ENCODE data around the gene FCHSD2. TPM values are rescaled to one million over a fixed set of nuclear protein-coding genes. Genes with fewer than 3 reads are reported as not detected.

FCHSD2 gene
- polyA plus RNA-seq, 3 donors = 14.5 to 43.5 (median 16.6) TPM

- no peak overlapping the region for H3K4me3 Mint-ChIP-seq
- no peaks in the 10 kb centered on the region for H3K27me3 Mint-ChIP-seq (ENCODE audit: low read depth in 3 of 3)
- H3K27ac ChIP-seq (ENCODE audit: low read depth in 1 of 2, low read length in 2 of 2) = no peak overlapping the region
- peaks cover 11% of the 10 kb centered on the region for H3K4me1 Mint-ChIP-seq
- DNase-seq = no peak
- intact Hi-C loops (cut with micrococcal nuclease) = loop anchor here (5.0 kb wide), 2 partner anchors 256 to 321 kb away; no protein-coding TSS in a partner anchor
- H3K36me3 Mint-ChIP-seq = peaks cover 33 to 42% of the 10 kb centered on the region in 2 donors
- no peaks in the 10 kb centered on the region for H4K20me1 ChIP-seq (ENCODE audit: insufficient read depth, low read length)
- no peaks in the 10 kb centered on the region for H3K9me3 Mint-ChIP-seq
- peaks cover 7 to 13% of the 10 kb centered on the region in 2 donors for H3K4me1 ChIP-seq (ENCODE audit: control insufficient read depth in 1 of 2, insufficient read depth in 2 of 2, low read length in 2 of 2)
- H3K27ac Mint-ChIP-seq = no peak overlapping the region
- no peak overlapping the region for H2AFZ ChIP-seq (ENCODE audit: insufficient read depth, low read depth, low read length, poor library complexity, severe bottlenecking)
- H3K9ac ChIP-seq (ENCODE audit: insufficient read depth, low read length, poor library complexity, severe bottlenecking) = no peak overlapping the region
- H3K4me2 ChIP-seq (replicated peaks; ENCODE audit: extremely low read depth, low read length, poor library complexity, severe bottlenecking) = no peak overlapping the region
- H3K4me3 ChIP-seq (replicated peaks in 1 of 3; ENCODE audit: low read depth in 2 of 3, low read length in 3 of 3) = no peak overlapping the region
- 21% methylated on average over 2 of the region's 5 CpGs for WGBS (ENCODE audit: insufficient coverage)
- TF ChIP-seq CTCF (IDR thresholded peaks at IDR 0.05) = no peak
- H3K36me3 ChIP-seq (replicated peaks in 1 of 2; ENCODE audit: control insufficient read depth in 1 of 2, insufficient read depth in 2 of 2, low read length in 2 of 2) = peaks cover 10 to 50% of the 10 kb centered on the region in 2 donors
- H3K9me3 ChIP-seq (replicated peaks in 1 of 2; ENCODE audit: control insufficient read depth in 1 of 2, insufficient read depth in 1 of 2, low read length in 2 of 2) = peaks cover 0 to under 1% of the 10 kb centered on the region in 2 donors
- no peaks in the 10 kb centered on the region for H3K27me3 ChIP-seq (ENCODE audit: control insufficient read depth in 2 of 2, insufficient read depth in 2 of 2, low read length in 2 of 2)
- peaks cover 6% of the 10 kb centered on the region for H3K79me2 ChIP-seq (ENCODE audit: insufficient read depth, low read length)
These were observed 220.9 kb downstream of the FCHSD2 start for GRCh38 chr11:72921028-72921716.

- Mint-ChIP-seq H3K9me3 (peaks cover 0 to 8% (median 4%) of the 10 kb centered on the region in 7 donors), H3K27ac (no peak overlapping the region), H3K4me3 (no peak overlapping the region), H3K4me1 (peaks cover 6% of the 10 kb centered on the region), H3K27me3 (ENCODE audit: low read depth in 3 of 3) (peaks cover 0 to 2% (median 0%) of the 10 kb centered on the region in 3 donors), H3K36me3 (peaks cover 39 to 50% of the 10 kb centered on the region in 2 donors)
- Histone ChIP-seq H3K27ac (ENCODE audit: low read depth in 1 of 2, low read length in 2 of 2) (no peak overlapping the region), H4K20me1 (ENCODE audit: insufficient read depth, low read length) (no peaks in the 10 kb centered on the region), H2AFZ (ENCODE audit: insufficient read depth, low read depth, low read length, poor library complexity, severe bottlenecking) (no peak overlapping the region), H3K79me2 (ENCODE audit: insufficient read depth, low read length) (peaks cover 9% of the 10 kb centered on the region), H3K9me3 (replicated peaks in 1 of 2; ENCODE audit: control insufficient read depth in 1 of 2, insufficient read depth in 1 of 2, low read length in 2 of 2) (no peaks in the 10 kb centered on the region), H3K9ac (ENCODE audit: insufficient read depth, low read length, poor library complexity, severe bottlenecking) (no peak overlapping the region), H3K36me3 (replicated peaks in 1 of 2; ENCODE audit: control insufficient read depth in 1 of 2, insufficient read depth in 2 of 2, low read length in 2 of 2) (peaks cover 10 to 61% of the 10 kb centered on the region in 2 donors), H3K4me2 (replicated peaks; ENCODE audit: extremely low read depth, low read length, poor library complexity, severe bottlenecking) (no peak overlapping the region), H3K4me3 (replicated peaks in 1 of 3; ENCODE audit: low read depth in 2 of 3, low read length in 3 of 3) (no peak overlapping the region), H3K27me3 (ENCODE audit: control insufficient read depth in 2 of 2, insufficient read depth in 2 of 2, low read length in 2 of 2) (no peaks in the 10 kb centered on the region), H3K4me1 (ENCODE audit: control insufficient read depth in 1 of 2, insufficient read depth in 2 of 2, low read length in 2 of 2) (peaks cover 3 to 5% of the 10 kb centered on the region in 2 donors)
- no peak for DNase-seq
- intact Hi-C loops (cut with micrococcal nuclease) = loop anchor here (5.0 kb wide), 2 partner anchors 257 to 322 kb away; no protein-coding TSS in a partner anchor
- no peak for TF ChIP-seq CTCF (IDR thresholded peaks at IDR 0.05)
These were observed 222.1 kb downstream of the FCHSD2 start for GRCh38 chr11:72920001-72920400.

Measured in CD14-positive monocyte (primary cell).